Ureter (tissue), 1 donor: ENCODE measurements around the gene AADAT. TPM values are rescaled to one million over a fixed set of nuclear protein-coding genes. Genes with fewer than 3 reads are reported as not detected.
A peak's percentile ranks its signal among the peaks of the same experiment; 100 is the strongest.
"Not testable (repeated sequence)": the region's sequence is repeated elsewhere in the genome, so short reads cannot be mapped to it uniquely, and the experiment has no call there.

Experiments
- DNase-seq: peaks from one replicate; pipeline ENCODE4 v3.0.0-alpha.2; 2020; ENCODE audit warnings: low spot score
- total RNA-seq: library from RNA; stranded (reverse); gene quantifications from one replicate; pipeline ENCODE4 v1.2.4, GENCODE V29; 2023
- donor health status: DM: yes; HTN: yes; CAD: no.

The AADAT gene
- 9.1 TPM for total RNA-seq

DNA sequence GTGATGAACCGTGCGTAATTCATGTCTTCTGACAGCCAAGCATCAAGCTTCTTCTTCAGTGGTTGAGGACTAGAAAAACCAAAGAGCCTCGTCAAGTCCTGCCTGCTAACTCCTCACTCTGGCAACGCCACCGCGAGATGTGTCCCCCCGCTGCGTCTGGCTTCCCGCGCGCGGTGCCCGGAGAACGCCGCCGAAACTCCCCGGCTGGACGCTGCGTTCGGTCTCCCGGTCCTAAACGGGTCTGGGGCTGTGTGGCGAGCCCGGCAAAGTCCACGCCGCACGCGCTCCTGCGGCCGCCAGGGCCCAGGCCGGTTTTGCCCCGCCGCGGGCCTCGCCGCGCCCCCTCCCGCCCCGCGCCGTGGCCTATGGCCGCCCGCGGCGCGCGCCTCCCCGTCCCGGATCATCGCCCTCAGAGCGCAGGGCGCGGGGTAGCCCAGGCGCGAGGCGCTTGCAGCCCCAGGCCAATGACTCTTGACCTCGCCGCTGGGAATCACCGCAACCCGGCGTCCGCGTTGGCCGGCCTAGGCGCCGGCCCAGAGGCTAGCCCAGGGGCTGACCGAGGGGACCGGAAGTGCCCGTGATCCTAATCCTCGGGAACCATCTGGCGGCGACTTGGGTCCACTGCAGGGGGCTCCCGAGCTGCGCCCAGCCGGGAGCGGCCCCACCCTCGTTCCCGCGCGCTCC, at the start of gene AADAT:
TSS of gene AADAT (minus strand) at position 289 of the 684 bp plus-strand sequence. CDS start at position 23, 266 bp downstream.
- DNase-seq: peak; percentile 80

DNA sequence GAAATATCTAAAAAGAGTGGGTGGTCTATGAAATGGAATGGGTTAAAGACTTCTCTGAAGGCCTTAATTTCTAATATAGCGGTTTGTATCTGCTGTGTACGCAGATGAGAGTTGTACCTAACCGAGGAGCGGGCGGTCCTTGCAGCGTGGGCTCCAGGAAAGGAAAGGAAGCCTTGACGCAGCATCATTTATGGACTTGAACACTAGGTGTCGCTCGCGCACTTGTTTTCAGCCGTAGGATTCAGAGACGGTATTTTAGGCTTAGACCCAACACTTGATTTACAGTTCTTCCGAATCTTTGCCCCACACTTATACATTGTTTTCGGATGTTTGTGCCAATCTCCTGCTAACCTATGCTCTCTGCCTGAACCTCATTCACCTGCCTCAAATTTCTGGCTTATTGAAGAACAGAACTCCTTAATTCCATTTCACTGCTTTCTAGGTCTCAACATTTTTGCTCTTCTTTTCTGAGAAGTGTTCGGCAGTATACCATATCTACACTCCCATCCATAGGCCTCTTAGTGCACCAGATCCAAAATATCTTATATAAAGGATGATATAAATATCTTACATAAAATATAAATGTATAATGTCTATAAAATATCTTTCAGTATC, 48.9 kb upstream of the AADAT start:
- DNase-seq: peak; percentile 72

DNA sequence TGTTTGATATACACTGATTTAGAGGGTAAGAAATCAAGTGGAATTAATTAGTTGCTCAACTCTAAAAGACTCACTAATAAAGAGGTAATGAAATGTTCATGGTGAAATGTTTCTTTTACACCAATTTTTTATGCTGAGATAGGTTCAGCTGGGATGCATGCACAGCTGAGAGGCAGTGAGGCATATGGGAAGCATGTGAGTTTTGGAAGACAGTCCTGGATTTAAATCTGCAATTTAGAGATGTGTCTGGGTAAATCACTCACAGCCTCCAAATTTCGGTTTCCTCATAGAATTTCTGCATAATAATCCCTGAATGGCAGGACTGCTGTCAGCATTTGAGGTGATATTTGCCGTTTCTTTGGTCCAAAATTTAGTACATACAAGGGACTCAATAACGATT, 48.2 kb upstream of the AADAT start:
- no peak for DNase-seq

DNA sequence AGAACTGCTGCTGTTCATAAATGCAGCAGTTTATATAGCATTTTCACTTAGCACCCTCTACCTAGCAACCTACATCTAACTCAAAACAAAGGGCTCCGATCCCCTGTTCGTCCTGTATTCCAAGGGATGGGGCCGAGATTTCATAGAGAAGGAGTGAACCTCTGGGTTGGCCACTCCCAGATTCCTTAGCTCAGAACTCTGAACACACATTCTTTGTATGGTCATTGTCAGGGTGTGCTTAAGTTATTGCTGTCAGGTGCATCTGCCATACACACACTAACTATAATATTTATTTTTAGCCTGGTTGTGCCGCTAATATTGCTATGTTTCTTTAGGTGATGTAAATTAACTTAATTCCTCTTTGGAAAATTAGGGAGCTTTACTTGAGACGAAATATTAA, 47.7 kb upstream of the AADAT start:
- no peak for DNase-seq

DNA sequence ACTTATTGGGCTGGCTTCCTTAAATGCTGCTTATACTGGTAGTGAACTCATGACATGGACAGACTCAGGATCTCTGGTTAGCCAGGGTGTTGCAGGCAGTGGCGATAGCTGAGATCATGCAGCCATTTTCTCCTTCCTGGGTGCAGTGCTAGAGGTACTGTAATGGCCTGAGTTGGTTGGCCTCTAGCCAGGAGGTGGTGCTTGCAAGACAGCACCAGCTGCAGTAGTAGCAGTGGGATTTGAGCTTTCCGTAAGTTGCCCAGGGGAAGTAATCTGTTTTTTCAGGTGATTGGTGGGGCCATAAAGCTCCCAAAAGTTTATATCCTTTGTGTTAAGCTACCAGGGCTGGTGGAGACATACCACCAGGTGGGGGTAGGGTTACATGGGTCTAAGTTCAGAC, 45.1 kb upstream of the AADAT start:
- no peak for DNase-seq

DNA sequence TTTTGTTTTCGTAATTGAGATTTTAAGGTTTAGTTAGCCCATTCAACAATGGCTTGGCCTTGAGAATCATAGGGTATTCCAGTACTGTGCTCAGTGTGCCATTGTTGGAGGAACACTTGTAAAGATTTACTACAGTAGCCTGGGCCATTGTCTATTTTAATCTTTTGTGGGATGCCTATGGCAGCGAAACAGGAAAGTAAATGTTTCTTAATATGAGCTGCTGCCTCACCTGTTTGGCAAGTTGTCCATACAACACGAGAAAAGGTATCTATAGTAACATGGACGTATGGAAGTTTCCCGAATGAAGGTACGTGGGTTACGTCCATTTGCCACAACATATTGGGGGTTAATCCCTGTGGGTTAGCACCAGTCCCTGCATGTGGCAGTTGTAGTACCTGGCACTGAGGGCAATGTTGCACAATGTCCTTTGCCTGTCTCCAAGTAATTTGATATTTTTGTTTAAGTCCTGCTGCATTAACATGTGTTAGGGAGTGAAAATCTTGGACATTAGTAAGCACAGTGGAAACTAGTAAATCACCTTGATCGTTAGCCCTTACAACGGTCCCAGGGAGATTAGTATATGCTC, 38.6 kb upstream of the AADAT start:
- no peak for DNase-seq

DNA sequence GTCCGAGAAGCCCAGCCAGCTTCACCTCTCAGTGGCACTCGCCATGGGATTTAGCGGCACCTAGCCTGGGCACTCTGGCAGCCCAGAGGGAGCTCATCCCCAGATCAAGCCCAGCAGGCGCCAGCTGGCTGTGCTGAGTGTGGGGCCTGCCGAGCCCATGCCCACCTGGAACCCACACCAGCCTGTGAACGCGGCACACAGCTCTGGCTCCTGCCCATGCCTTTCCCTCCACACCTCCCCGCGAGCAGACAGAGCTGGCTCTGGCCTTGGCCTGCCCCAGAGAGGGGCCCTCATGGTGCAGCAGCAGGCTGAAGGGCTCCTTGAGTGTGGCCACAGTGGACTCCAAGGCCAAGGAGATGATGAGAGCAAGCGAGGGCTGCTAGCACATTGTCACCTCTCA, 38.0 kb upstream of the AADAT start:
- no peak for DNase-seq

DNA sequence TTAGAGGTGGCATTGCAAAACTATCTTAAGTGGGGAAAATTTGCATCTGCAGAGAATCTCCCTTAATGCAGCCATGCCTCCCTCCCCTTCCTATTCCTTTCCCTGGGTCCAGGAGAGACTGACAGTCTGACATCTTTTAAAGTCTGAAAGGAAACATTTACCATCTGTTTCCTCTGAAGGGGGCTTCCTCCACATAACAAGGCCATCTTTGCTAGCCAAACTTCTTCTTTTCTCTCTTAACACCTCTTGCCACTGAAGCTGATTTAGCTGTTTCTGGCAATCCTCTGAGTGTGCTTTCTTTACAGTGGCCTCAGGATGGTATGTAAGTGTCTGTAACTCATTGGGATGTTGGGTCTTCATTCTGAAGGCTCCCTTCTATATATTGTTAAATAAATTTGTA, 34.6 kb upstream of the AADAT start:
- DNase-seq: no peak

DNA sequence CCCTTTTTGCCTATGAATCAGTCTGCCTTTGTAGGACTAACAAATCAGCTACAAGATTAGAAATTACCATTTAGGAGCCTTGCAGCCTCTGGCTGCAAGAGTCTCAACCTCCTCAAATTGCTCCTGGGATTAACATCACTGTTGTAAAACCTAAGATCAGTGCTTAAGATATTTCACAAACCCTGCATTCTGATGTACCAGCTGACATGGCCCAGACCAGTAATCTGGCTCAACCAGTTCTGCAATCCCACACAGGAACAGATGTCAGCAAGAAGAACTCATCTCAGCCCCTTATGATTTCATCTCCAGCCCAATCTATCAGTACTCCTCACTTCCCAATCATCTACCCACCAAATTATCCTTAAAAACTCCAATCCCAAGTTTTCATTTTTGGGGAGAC, 32.5 kb upstream of the AADAT start:
- DNase-seq: no peak

DNA sequence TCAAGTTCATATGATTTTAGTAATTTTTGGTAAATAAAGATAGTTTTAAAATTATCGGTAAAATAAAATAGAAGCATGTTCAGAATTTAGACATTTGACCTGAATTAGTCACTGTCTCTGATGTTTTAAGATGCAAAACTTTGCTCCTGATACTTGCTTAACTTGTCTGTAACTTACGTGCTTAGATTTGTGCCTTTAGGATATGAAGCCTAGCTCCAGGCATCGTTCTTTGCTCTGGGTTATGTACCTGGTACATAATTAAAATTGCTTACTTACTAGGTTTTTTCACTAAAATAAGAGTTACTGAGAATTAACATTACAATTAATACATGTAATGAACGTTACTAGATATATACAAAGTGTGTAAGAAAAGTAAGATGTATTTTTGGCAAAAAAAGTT, 24.9 kb upstream of the AADAT start:
- no peak for DNase-seq

DNA sequence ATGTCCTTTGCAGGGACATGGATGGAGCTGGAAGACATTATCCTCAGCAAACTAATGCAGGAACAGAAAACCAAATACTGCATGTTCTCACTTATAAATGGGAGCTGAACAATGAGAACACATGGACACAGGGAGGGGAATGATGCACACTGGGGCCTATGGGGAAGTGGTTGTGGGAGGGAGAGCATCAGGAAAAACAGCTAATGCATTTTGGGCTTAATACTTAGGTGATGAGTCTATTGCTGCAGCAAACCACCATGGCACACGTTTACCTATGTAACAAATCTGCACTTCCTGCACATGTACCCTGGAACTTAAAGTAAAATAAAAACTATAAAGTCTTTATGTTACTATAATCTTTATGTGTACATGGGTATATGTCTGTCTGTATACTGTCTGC, 24.4 kb upstream of the AADAT start:
- DNase-seq: not testable (repeated sequence)

DNA sequence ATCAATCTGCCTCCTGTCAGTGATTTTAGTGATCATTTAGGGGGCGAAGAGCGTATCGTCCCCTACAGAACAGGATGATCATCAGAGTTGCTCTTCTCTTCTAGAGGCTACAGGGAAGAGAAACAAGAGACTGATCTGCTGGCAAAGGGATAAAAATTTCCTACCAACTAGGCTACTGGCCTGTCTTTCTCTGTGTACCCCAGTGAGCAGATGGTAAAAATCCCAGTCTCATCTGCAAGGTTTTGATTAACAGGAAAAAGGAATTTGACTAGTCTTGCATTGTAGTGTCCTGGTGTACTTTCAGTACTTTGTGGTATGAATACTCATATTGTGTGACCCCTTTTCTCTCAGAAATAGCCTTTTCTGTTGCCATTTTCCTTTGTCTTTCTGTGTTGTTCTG, 21.8 kb upstream of the AADAT start:
- DNase-seq: no peak

DNA sequence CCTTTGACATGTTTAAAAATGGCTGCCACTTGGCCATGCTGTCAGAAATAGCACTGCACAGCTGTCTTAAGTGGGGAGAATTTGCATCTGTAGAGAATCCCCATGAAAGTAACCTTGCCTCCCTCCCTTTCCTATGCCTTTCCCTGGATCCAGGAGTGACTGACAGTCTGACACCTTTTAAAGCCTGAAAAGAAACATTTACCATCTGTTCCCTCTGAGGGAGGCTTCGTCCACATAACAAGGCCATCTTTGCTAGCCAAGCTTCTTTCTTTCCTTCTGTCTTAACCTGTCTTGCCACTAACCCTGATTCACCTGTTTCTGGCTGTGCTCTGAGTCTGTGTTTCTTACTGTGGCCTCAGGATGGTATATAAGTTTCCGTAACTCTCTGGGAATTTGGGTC, 21.3 kb upstream of the AADAT start:
- no peak for DNase-seq

DNA sequence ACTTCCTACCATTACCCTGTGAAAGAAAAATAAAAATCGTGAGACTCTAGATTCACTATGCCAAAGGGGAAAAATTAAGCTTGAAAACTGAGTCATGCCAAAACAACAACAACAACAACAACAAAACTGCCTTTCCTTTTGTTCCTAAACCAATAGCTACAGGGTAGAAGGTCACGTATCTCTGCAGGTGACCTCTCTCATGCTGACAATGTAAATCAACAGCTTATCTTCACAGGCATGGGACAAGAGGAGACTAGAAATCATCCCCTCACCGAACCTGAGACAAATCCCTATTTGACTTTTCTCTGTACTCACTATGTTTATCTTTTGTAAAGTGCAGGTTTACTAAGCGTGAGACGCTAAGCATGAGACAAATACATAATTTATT, 20.5 kb upstream of the AADAT start:
- DNase-seq: no peak

DNA sequence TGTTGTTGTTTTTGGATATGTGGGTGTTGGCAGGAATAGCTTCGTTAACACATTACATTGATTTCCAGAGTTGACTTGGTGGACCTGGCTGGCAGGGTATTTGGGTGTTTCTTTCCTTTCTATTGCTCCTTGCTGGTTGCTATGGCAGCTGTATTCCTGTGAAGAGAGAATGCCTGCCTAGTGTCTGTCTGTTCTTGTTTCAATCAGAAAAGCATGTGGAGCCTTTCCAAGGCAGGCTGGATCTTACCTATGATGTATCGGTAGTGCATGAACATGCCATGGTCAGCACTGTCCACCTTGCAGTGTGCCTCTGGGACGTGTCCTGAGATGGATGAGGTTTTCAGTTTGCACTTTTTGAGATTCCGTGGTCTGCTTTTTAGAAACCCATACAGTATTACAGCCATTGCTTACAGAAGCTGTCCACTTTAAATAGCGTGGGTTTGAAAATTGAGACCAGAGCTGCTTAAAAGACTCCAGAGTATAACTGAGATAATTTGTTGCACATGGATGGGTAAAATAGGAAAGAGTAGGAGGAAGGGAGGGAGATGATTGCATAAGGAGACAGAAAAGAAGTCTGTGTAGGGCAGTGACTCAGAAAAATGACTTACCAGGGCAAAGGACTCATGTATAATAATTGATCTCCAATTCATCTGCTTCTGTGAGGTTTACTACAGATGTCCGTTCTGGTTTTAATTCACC, 20.0 kb upstream of the AADAT start:
- no peak for DNase-seq

DNA sequence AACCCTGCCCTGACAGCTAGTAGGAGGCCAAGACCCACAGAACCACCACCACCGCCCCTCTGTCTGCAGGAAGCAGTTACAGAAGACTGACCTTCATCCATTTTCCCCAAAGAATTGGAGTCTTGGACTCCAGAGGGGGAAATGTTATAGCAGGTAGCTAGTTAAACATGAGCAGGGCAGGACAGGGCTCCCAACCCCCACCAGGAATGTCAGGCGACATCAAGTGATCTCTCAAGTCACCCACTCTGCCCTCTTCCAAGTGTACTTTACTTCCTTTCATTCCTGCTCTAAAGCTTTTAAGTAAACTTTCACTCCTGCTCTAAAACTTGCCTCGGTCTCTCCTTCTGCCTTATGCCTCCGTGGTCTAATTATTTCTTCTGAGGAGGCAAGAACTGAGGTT, 17.1 kb upstream of the AADAT start:
- no peak for DNase-seq

DNA sequence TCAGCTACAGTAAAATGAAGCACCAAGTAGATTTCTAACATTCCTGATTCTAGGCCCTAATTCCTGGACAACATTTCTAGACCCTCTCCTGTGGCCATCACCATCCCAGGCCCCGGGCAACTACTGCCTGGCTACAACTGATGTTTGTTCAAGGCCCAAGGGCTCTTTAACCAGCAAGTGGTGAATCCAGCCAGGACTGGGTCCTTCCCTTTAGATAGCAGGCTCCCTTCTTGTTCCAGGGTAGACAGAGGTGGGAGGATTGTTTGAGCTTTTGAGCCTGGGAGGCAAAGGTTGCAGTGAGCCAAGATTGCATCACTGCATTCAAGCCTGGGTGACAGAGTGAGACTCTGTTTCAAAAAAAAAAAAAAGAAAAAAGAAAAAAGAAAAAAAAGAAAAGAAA, 12.7 kb upstream of the AADAT start:
- DNase-seq: no peak

DNA sequence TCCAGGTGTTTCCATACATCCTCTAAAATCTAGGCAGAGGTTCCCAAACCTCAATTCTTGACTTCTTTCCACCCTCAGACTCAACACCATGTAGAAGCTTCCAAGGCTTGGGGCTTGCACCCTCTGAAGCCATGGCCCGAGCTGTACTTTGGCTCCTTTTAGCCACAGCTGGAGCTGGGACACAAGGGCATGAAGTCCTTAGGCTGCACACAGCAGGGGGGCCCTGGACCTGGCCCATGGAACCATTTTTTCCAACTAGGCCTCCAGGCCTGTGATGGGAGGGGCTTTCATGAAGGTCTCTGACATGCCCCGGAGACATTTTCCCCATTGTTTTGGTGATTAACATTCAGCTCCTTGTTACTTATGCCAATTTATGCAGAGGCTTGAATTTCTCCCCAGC, 8.4 kb upstream of the AADAT start:
- not testable (repeated sequence) for DNase-seq

DNA sequence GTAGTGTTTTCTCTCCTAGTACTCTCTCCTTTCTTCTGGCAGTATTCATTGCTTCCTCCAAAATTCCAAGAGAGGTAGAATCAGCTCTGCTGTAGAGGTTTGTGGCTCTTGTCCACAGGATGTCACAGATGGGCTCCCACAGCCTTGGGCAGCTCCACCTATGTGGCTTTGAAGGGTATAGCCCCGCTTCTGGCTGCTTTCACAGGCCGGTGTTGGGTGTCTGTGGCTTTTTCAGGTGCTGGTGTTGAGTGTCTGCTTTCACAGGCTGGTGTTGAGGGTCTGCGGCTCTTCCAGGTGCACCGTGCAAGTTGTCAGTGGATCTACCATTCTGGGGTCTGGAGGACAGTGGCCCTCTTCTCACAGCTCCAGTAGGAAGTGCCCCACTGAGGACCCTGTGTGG, 7.9 kb upstream of the AADAT start:
- DNase-seq: no peak

DNA sequence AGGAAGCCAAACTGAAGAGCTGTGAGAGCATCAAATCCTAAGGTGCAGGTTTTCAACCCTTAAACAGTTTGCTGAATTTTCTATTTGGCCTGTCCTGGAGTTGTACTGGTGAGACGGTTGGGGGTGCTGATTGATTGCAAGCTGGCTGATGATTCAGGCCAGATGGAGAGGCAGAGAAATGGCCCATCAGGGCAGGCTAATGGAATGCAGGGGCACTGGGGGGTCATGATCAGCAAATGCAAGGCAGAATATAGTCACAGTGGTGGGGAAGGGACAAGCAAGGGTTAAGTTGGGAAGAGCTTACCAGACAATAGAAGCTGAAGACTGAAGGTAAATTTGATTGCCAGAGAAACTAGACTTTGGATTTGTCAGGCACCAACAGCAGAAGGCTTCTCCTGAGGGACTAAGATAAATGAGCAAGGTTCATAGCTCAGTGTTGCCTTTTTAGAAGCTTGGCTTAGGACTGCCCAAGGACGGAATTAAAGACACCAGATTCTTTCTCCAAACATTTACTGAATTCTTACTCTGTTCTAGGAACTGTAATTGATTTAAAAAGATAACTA, 4.3 kb upstream of the AADAT start:
- DNase-seq: no peak

DNA sequence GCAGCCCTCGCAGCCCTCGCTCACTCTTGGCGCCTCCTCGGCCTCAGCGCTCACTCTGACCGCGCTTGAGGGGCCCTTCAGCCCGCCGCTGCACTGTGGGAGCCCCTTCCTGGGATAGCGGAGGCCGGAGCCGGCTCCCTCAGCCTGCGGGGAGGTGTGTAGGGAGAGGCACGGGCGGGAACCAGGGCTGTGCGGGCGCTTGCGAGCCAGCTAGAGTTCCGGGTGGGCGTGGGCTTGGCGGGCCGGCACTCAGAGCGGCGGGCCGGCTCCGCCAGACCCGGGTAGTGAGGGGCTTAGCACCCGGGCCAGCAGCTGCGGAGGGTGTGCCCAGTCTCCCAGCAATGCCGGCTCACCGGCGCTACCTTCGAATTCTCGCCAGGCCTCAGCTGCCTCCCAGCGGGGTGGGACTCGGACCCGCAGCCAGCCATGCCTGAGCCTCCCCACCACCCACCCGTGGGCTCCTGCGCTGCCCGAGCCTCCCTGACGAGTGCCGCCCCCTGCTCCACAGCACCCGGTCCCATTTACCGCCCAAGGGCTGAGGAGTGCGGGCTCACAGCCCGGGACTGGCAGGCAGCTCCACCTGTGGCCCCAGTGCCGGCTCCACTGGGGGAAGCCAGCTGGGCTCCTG, 1.4 kb upstream of the AADAT start:
- no peak for DNase-seq
